Sigmoid colon (tissue), 7 donors: ENCODE results near the gene SERTAD1. TPM values are rescaled to one million over a fixed set of nuclear protein-coding genes. Genes with fewer than 3 reads are reported as not detected.

Experiments used
- DNase-seq: peaks from one replicate; pipeline ENCODE4 v3.0.0-alpha.2; 2019
- H3K27ac ChIP-seq, 4 donors: fragments of 200-600 bp; sonication (generic); one replicate each; pipeline ENCODE4 v1.5.1; 2016 to 2019; ENCODE audit warnings: mild to moderate bottlenecking in 1 of 4
- H3K27me3 ChIP-seq, 3 donors: fragments of 200-600 bp; sonication (generic); one replicate each; pipeline ENCODE4 v1.5.1; 2019; ENCODE audit warnings: mild to moderate bottlenecking in 1 of 3
- H3K36me3 ChIP-seq, 4 donors: fragments of 200-600 bp; sonication (generic); one replicate each; pipeline ENCODE4 v1.5.1; 2016 to 2019
- H3K4me1 ChIP-seq, 4 donors: fragments of 200-600 bp; sonication (generic); one replicate each; pipeline ENCODE4 v1.5.1; 2017 to 2019
- H3K4me3 ChIP-seq, 4 donors: fragments of 200-600 bp; sonication (generic); one replicate each; pipeline ENCODE4 v1.5.1; 2017 to 2019; ENCODE audit warnings: mild to moderate bottlenecking in 2 of 4, moderate library complexity in 1 of 4
- H3K9me3 ChIP-seq, 4 donors: fragments of 200-600 bp in 3 of 4; sonication (generic) in 3 of 4; one replicate each; pipeline versions ENCODE4 v1.5.1 to v1.6.1; 2013 to 2019
- EP300 ChIP-seq, 4 donors: sonication (generic); formaldehyde crosslinking; IDR thresholded peaks; one replicate each; pipeline ENCODE4 v1.6.1; 2017; ENCODE audit warnings: antibody characterized with exemption in 4 of 4
- POLR2A ChIP-seq, 2 donors: fragments of 450-650 bp; IDR thresholded peaks; one replicate each; pipeline ENCODE4 v1.6.1; 2016; ENCODE audit warnings: antibody characterized with exemption in 2 of 2, mild to moderate bottlenecking in 2 of 2, moderate library complexity in 2 of 2
- POLR2AphosphoS5 ChIP-seq, 4 donors: sonication (generic); formaldehyde crosslinking; IDR thresholded peaks; one replicate each; pipeline ENCODE4 v1.6.1; 2017; ENCODE audit warnings: antibody characterized with exemption in 4 of 4
- WGBS, 2 donors: extraction: QIAGEN DNeasy Blood & Tissue Kit; methylation state at CpG; one replicate each; pipeline ENCODE4 v1.1.7; 2013; 5-methylcytosine and 5-hydroxymethylcytosine counted together
- intact Hi-C: fragments of 100-400 bp; cut with DNase I; formaldehyde crosslinking; loops from one replicate; pipeline ENCODE4 v1.15.1; 2023
- polyA plus RNA-seq, 3 donors: library from polyadenylated mRNA; stranded (reverse); fragments of 200-250 nt; gene quantifications; one replicate each; pipeline ENCODE4 v1.2.3, GENCODE V29; 2013
- total RNA-seq, 4 donors: library from RNA; depleted of rRNA; stranded (reverse); fragments of >200 nt; gene quantifications; one replicate each; pipeline ENCODE4 v1.1.0, GENCODE V29; 2016
- TF ChIP-seq, protein P1 (sequence below), 4 experiments: fragments of 450-650 bp in 3 of 4; fragments of 200-600 bp in 1 of 4; IDR thresholded peaks; one replicate each; pipeline ENCODE4 v1.5.1; 2016 to 2019; ENCODE audit warnings: antibody characterized with exemption in 4 of 4, mild to moderate bottlenecking in 3 of 4, moderate library complexity in 2 of 4
- donor health status: healthy with polysubstance abuse.
- donor health status: Bipolar disorder and iron deficiency.
- donor health status: healthy.

SERTAD1 gene
- total and polyA plus RNA-seq, 7 donors, result 10.2 to 44.4 (median 18.6) TPM

DNA sequence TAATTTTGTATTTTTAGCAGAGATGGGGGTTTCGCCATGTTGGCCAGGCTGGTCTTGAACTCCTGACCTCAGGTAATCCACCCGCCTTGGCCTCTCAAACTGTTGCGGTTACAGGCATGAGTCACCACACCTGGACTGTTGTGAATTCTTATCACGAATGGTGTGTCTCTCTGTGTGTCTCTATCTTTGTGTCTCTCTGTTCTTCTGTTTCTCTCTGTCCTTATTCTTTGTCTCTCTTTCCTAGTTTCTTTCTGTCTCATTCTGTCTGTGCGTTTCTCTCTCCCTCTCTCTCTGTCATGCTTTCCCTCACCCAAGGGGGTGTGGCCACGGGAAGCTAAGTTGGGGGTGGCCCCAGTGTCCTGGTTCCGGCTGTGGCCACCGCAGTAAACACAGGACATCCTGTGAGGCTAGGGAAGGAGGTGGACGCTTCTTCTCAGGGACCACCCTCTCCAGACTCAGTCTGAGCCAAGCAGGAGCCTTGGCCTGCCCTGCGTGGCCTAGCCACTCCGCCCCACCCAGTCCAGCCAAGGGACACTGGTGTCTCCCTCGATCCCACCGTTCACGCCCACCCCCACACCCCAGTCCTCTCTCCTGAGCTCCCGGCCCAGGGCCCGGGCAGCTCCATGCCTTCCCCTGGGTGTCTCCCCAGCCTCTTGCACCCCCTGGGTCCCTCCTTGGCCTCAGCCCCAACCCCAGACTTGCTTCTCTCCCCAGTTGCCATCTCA is 8.7 kb downstream of the SERTAD1 start:
- Histone ChIP-seq H3K27ac (peak overlapping the region; percentile 60 to 67 (median 65)), H3K9me3 (no peaks in the 10 kb centered on the region), H3K4me1 (peaks cover 0 to 9% (median 8%) of the 10 kb centered on the region in 4 donors), H3K4me3 (no peak overlapping the region), H3K36me3 (no peaks in the 10 kb centered on the region), H3K27me3 (no peaks in the 10 kb centered on the region)
- intact Hi-C loops, result no loop called here
- DNase-seq, result peak; percentile 85
- TF ChIP-seq EP300 (IDR thresholded peaks at IDR 0.05) (no peak), POLR2A (IDR thresholded peaks at IDR 0.05) (peak in 1 of 2 donors; percentile 31), POLR2AphosphoS5 (IDR thresholded peaks at IDR 0.05) (peak in 3 of 4 donors; percentile 52 to 70 (median 66))
- WGBS, 2 donors, result 41 to 53% methylated on average over 16 of the region's 16 CpGs

DNA sequence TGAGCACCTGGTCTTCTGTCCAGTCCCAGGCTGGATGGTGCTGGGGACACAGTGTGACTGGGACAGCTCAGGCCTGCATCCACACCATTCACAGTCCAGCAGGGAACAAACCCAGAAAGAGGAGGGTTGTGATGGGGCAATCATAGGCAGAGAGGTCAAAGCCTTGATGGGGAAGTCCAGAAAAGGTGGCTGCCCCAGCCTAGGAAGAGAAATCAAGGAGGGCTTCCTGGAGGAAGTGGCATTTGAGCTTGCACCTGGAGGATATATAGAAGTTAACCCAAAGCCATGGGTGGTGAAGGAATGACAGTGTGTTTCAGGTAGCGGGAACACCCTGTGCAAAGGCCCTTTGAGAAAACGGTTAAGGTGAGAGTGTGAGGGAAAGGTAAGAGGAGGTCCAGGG is 10.0 kb downstream of the SERTAD1 start:
- intact Hi-C loops, result no loop called here
- Histone ChIP-seq H3K36me3 (no peaks in the 10 kb centered on the region), H3K4me3 (no peak overlapping the region), H3K4me1 (peaks cover 0 to 10% (median 5%) of the 10 kb centered on the region in 4 donors), H3K27me3 (no peaks in the 10 kb centered on the region), H3K27ac (no peak overlapping the region), H3K9me3 (no peaks in the 10 kb centered on the region)
- WGBS, 2 donors, result 82 to 93% methylated on average over 2 of the region's 2 CpGs
- TF ChIP-seq POLR2AphosphoS5 (IDR thresholded peaks at IDR 0.05), result no peak
- no peak for TF ChIP-seq EP300 (IDR thresholded peaks at IDR 0.05)
- TF ChIP-seq, protein P1, sequence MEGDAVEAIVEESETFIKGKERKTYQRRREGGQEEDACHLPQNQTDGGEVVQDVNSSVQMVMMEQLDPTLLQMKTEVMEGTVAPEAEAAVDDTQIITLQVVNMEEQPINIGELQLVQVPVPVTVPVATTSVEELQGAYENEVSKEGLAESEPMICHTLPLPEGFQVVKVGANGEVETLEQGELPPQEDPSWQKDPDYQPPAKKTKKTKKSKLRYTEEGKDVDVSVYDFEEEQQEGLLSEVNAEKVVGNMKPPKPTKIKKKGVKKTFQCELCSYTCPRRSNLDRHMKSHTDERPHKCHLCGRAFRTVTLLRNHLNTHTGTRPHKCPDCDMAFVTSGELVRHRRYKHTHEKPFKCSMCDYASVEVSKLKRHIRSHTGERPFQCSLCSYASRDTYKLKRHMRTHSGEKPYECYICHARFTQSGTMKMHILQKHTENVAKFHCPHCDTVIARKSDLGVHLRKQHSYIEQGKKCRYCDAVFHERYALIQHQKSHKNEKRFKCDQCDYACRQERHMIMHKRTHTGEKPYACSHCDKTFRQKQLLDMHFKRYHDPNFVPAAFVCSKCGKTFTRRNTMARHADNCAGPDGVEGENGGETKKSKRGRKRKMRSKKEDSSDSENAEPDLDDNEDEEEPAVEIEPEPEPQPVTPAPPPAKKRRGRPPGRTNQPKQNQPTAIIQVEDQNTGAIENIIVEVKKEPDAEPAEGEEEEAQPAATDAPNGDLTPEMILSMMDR (IDR thresholded peaks at IDR 0.05), result no peak
- TF ChIP-seq POLR2A (IDR thresholded peaks at IDR 0.05), result no peak
- DNase-seq, result no peak

DNA sequence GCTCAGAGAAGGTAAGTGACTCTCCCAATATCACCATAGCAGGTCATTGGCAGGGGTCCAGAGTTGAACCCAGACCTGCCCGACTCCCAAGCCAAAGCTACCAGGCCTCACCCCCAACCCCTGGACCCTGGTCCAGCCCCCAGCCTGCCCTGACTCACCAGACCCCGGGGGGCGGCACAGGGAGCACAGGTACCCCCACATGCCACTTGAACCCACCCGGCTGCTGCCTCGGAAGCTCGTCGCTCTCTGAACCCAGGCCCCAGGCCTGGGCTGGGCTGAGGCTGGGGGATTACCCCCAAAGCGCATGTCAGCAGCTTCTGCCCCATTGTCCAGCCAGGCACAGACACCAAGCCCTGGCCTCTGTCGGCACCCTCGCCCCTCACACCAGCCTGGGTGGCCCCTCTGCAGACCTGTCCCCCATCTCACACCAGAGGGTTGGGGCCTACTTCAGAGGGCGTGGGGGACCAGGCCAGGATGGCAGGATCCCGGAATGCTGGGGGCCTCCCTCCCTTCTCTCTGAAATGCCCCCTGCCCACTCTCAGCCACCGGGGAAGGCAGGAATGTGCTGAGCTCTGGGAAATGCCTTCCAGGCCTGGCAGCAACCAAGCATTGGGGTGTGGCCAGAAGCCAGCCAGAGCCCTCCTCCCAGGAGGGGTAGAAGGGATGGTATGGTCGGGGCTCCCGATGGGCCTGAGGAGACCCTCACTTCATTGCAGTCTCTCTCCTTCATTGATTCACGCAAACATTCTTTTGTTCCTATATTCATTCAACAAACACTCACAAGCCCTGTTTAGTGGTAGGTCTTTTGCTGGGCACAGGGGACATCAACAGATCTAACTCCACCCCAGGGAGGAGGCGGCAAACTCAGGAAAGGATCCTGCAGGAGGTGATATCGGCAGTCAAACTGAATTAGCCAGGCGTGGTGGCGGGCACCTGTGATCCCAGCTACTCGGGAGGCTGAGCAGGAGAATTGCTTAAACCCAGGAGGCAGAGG is 11.0 kb downstream of the SERTAD1 start:
- no peak overlapping the region for H3K27ac ChIP-seq
- 89 to 90% methylated on average over 21 of the region's 21 CpGs for WGBS, 2 donors
- no peak for DNase-seq
- H3K9me3 ChIP-seq, result no peaks in the 10 kb centered on the region
- peaks cover 0 to 10% (median 5%) of the 10 kb centered on the region in 4 donors for H3K4me1 ChIP-seq
- H3K27me3 ChIP-seq, result no peaks in the 10 kb centered on the region
- no peaks in the 10 kb centered on the region for H3K36me3 ChIP-seq
- H3K4me3 ChIP-seq, result no peak overlapping the region
- intact Hi-C loops, result loop anchor here (5.0 kb wide), 1 partner anchor 32 kb away; no protein-coding TSS in a partner anchor
- TF ChIP-seq POLR2AphosphoS5 (IDR thresholded peaks at IDR 0.05) (no peak), EP300 (IDR thresholded peaks at IDR 0.05) (no peak), POLR2A (IDR thresholded peaks at IDR 0.05) (no peak)
- TF ChIP-seq, protein P1 (IDR thresholded peaks at IDR 0.05), result no peak

DNA sequence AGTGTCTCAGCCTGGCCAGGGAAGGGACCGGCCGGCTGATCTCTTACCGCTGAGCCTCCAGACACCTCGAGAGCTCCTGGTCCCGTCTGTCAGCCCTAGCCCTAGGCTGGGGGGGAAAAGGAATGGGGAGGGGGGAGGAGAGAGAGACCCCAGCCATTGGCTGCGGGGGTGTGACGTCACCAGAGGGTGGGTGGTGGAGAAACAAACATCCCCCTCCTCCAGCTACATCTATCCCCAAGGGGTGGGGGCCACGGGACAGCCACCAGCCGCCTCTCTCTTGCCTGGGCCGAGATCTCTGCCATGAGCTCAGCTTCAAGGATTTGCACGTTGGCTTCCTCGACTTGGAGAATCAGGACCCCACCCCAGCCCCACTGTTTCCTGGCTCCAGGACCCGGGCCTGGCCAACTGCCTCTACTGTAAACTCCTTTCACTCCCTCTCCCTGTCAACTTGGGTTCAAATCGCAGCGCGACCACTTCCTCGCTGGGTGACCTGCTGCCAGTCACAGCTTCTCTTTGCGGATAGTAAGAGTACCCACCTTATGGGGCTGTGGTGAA is 12.4 kb downstream of the SERTAD1 start, which contains the start of gene PRX:
Gene PRX (minus strand): TSS at position 88 of the 555 bp plus-strand sequence. CDS start 5,446 bp downstream, outside the sequence.
- H3K27me3 ChIP-seq, result no peaks in the 10 kb centered on the region
- no peak for DNase-seq
- H3K9me3 ChIP-seq, result no peaks in the 10 kb centered on the region
- intact Hi-C loops, result loop anchor here (5.0 kb wide), 1 partner anchor 34 kb away; no protein-coding TSS in a partner anchor
- no peak within 1 kb of the TSS for H3K4me3 ChIP-seq
- no peaks in the 10 kb centered on the region for H3K36me3 ChIP-seq
- no peak within 1 kb of the TSS for H3K27ac ChIP-seq
- TF ChIP-seq POLR2AphosphoS5 (IDR thresholded peaks at IDR 0.05), result no peak
- TF ChIP-seq, protein P1 (IDR thresholded peaks at IDR 0.05), result no peak
- TF ChIP-seq POLR2A (IDR thresholded peaks at IDR 0.05), result no peak
- TF ChIP-seq EP300 (IDR thresholded peaks at IDR 0.05), result no peak
- H3K4me1 ChIP-seq, result peaks cover 0 to 10% (median 5%) of the 10 kb centered on the region in 4 donors
- 46 to 53% methylated on average over 18 of the region's 18 CpGs for WGBS, 2 donors
